Esophagus squamous epithelium (tissue), 4 donors: ENCODE data around the gene C1orf210.

Experiments
- POLR2A ChIP-seq, 4 donors: fragments of 450-650 bp; IDR thresholded peaks; one replicate each; pipeline ENCODE4 v1.6.1; 2017; ENCODE audit warnings: antibody characterized with exemption in 4 of 4, mild to moderate bottlenecking in 4 of 4, moderate library complexity in 3 of 4
- TF ChIP-seq, protein P1 (sequence below), 6 experiments: fragments of 450-650 bp in 4 of 6; fragments of 200-600 bp in 2 of 6; sonication (generic) in 2 of 6; IDR thresholded peaks; one replicate each; pipeline ENCODE4 v1.5.1; 2016 to 2019; ENCODE audit warnings: antibody characterized with exemption in 6 of 6, mild to moderate bottlenecking in 4 of 6, moderate library complexity in 4 of 6

DNA sequence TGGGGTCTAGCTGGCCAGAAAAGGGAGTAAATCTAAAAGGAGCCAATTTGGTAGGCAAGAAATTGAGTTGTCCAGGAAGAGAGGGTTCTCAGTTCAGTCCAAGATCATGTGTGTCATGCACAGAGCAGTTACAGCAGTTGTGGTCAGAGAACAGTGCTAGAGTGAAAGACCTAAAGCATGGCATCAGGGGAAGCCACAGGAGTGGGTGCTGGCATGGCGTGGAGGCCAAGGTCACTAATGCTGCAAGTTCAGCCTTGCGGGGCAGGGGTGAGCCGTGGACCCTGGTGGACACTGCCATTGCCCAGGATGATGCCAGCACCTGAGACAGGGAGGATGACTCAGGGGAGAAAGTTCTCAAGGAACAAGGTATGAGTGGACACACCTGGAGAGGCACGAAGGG, 32.2 kb downstream of the C1orf210 start:
- TF ChIP-seq, protein P1, sequence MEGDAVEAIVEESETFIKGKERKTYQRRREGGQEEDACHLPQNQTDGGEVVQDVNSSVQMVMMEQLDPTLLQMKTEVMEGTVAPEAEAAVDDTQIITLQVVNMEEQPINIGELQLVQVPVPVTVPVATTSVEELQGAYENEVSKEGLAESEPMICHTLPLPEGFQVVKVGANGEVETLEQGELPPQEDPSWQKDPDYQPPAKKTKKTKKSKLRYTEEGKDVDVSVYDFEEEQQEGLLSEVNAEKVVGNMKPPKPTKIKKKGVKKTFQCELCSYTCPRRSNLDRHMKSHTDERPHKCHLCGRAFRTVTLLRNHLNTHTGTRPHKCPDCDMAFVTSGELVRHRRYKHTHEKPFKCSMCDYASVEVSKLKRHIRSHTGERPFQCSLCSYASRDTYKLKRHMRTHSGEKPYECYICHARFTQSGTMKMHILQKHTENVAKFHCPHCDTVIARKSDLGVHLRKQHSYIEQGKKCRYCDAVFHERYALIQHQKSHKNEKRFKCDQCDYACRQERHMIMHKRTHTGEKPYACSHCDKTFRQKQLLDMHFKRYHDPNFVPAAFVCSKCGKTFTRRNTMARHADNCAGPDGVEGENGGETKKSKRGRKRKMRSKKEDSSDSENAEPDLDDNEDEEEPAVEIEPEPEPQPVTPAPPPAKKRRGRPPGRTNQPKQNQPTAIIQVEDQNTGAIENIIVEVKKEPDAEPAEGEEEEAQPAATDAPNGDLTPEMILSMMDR (IDR thresholded peaks at IDR 0.05) = no peak
- no peak for TF ChIP-seq POLR2A (IDR thresholded peaks at IDR 0.05)
